T-helper 1 cell treated with Interleukin-12 subunit alpha and Interleukin-12 subunit beta and Interleukin-4 antibody, amounts not matched to agents 30 μg/mL and 1 μg/mL, for 36 hours (primary cell): ENCODE measurements around the gene OR6F1.

Experiments
- H3K27ac Mint-ChIP-seq: one replicate; pipeline ENCODE4 v1.8.0; 2021; ENCODE audit warnings: mild to moderate bottlenecking, mixed read lengths
- H3K27me3 Mint-ChIP-seq: one replicate; pipeline ENCODE4 v1.8.0; 2021; ENCODE audit warnings: low read depth, mixed read lengths
- H3K36me3 Mint-ChIP-seq: one replicate; pipeline ENCODE4 v1.8.0; 2021; ENCODE audit warnings: low read depth, mixed read lengths
- H3K4me1 Mint-ChIP-seq: one replicate; pipeline ENCODE4 v1.8.0; 2021; ENCODE audit warnings: low read depth, mixed read lengths
- H3K4me3 Mint-ChIP-seq: one replicate; pipeline ENCODE4 v1.8.0; 2021; ENCODE audit warnings: mild to moderate bottlenecking, moderate library complexity, mixed read lengths
- H3K9me3 Mint-ChIP-seq: one replicate; pipeline ENCODE4 v1.8.0; 2021; ENCODE audit warnings: mixed read lengths

OR6F1 gene

DNA sequence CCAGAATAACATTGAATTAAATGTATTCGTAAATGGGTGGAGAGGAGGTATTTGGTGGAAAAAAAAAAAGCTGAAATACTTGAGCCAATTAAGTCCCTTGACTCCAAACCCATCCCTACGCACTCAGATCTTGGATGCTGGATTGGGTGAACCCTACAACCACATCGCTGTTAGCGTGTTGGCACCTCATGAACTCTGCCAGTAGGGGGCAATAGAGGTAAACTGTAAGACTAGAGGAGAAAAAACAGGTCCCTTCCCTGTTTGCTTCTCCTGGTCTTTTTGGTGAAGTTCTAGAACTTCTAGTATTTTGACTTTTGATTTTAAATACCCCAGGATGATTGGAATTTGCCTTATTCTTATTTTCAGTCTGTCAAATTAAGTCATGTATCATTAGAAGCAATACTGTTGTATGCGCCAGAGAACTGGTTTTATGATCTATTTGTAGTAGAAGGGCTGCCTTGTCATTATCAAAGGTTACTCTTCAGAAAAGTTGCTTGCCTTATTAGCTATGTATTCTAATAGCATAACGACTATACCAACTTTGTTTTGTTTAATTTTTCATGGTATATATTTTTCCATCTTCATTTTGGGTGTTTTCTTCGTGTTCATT lies 35.1 kb downstream of the OR6F1 start:
- H3K27me3 Mint-ChIP-seq: no peaks in the 10 kb centered on the region
- H3K9me3 Mint-ChIP-seq: no peaks in the 10 kb centered on the region
- H3K4me1 Mint-ChIP-seq: no peaks in the 10 kb centered on the region
- H3K36me3 Mint-ChIP-seq: no peaks in the 10 kb centered on the region
- H3K4me3 Mint-ChIP-seq: no peak overlapping the region
- no peak overlapping the region for H3K27ac Mint-ChIP-seq

- Mint-ChIP-seq H3K4me1 (no peaks in the 10 kb centered on the region), H3K27ac (no peak overlapping the region), H3K9me3 (no peaks in the 10 kb centered on the region), H3K4me3 (no peak overlapping the region), H3K36me3 (no peaks in the 10 kb centered on the region), H3K27me3 (no peaks in the 10 kb centered on the region)
Measured at GRCh38 chr1:247680171-247680570, 36.3 kb downstream of the OR6F1 start.

- no peak within 1 kb of the TSS for H3K4me3 Mint-ChIP-seq
Measured at GRCh38 chr1:247679639-247680038, 36.8 kb downstream of the OR6F1 start, which contains the start of gene OR13G1. TSS of gene OR13G1 (minus strand) at chr1:247679739. CDS start at chr1:247673041, 6,698 bp downstream.

GRCh38 chr1:247669225-247669624 lies 47.2 kb downstream of the OR6F1 start:
- no peaks in the 10 kb centered on the region for H3K36me3 Mint-ChIP-seq
- H3K4me1 Mint-ChIP-seq: no peaks in the 10 kb centered on the region
- H3K4me3 Mint-ChIP-seq: no peak overlapping the region

More at GRCh38 chr1:247679639-247680038, 36.8 kb downstream of the OR6F1 start, which contains the start of gene OR13G1:
- H3K36me3 Mint-ChIP-seq: no peaks in the 10 kb centered on the region
- no peaks in the 10 kb centered on the region for H3K27me3 Mint-ChIP-seq
- no peaks in the 10 kb centered on the region for H3K4me1 Mint-ChIP-seq
- H3K9me3 Mint-ChIP-seq: no peaks in the 10 kb centered on the region
- no peak within 1 kb of the TSS for H3K27ac Mint-ChIP-seq

More at GRCh38 chr1:247669225-247669624, 47.2 kb downstream of the OR6F1 start:
- Mint-ChIP-seq H3K27ac (no peak overlapping the region), H3K9me3 (peaks cover 5% of the 10 kb centered on the region), H3K27me3 (no peaks in the 10 kb centered on the region)
